ENCODE results near the gene ZDHHC22.

- TF ChIP-seq ISL1 (CRISPR knock-in tag; IDR thresholded peaks at IDR 0.05) (no peak), CREB5 (CRISPR knock-in tag; IDR thresholded peaks at IDR 0.05; ENCODE audit: low read depth) (no peak)
These were observed 32.8 kb downstream of the ZDHHC22 start for GRCh38 chr14:77108753-77109152.
